Lung microvascular endothelial cell (primary cell): ENCODE measurements around the gene GFAP. TPM values are rescaled to one million over a fixed set of nuclear protein-coding genes. Genes with fewer than 3 reads are reported as not detected.

Source experiments
- DNase-seq, 2 donors: peaks; one replicate each; pipeline versions ENCODE4 v3.0.0 to v3.0.0-alpha.2; 2010; ENCODE audit warnings: low read depth in 2 of 2
- total RNA-seq: library from RNA; depleted of rRNA; stranded (reverse); fragments of >200 nt; gene quantifications from 2 replicates; pipeline ENCODE4 v1.2.1, GENCODE V29; 2014

The GFAP gene
- total RNA-seq, 1 donor from 2014 or later = not detected

DNA sequence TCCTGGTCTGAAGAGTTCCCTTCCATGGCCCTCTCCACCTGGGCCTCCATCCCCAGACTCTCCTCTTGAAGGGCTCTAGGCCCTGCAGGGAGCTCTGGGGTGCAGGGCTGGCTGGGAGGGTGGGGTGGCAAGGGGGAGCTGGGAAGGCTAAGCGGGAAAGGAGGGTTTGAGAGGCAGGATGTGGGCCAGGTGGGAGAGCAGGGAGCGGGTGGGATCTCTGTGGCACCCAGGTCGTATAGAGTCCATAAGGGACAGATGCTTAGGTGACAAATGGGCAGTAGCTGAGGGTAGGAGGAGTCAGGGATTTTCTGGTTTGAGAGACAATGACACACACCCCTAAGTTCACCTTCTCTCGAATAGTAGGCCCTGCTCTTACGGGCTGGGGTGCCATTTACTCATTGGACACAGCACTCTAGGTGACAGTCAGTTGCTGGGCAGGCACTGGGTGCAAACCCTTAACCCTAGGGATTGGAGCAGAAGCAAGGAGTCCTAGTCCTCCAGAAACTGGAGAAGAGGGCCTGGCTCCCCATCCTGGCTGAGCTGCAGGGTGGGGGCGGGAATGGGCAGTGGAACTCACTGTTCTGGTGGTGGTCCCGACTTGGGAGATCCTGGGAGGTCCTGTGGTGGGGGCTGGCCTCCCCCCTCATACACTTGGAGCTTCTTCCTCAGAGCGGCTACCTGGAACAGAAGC lies 16.9 kb upstream of the GFAP start:
- no peak for DNase-seq

DNA sequence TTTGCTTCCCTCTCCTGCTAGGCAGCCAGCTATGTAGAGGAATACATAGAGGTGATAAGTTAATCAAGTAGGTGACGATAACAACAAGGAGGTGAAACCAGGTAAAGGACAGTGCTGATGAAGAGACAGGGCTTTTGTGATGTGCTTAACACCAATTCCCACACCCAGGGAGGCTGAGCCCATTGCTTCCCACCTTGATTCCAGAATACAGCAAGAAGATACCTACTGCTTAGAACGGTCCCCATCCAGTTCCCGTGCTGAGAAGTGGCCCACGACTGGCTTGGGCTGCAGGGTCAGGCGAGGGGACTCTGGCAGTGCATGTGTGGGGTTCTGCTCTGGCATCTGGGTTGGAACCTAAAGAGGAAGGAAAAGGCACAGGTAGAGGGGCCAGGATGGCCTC lies 16.1 kb upstream of the GFAP start:
- DNase-seq = no peak

DNA sequence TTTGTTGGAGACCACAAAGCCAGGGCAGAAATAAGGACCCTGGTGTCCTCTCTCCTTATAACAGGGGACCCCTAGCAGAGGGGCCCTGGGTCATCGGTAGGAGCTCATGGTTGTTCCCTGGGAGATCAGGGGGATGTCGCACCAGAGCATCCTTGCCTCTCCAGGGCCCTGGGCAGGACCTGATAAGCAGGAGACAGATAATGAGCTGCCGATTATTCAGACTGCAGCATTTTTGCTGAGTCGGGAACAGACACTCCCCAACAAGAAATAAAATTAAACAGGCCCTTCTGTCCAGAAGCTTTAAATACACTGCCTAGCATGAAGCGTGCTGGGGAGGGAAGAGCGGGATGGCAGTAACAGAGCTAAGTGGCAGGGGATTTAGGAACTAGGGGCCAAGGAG lies 15.4 kb upstream of the GFAP start:
- DNase-seq = no peak

DNA sequence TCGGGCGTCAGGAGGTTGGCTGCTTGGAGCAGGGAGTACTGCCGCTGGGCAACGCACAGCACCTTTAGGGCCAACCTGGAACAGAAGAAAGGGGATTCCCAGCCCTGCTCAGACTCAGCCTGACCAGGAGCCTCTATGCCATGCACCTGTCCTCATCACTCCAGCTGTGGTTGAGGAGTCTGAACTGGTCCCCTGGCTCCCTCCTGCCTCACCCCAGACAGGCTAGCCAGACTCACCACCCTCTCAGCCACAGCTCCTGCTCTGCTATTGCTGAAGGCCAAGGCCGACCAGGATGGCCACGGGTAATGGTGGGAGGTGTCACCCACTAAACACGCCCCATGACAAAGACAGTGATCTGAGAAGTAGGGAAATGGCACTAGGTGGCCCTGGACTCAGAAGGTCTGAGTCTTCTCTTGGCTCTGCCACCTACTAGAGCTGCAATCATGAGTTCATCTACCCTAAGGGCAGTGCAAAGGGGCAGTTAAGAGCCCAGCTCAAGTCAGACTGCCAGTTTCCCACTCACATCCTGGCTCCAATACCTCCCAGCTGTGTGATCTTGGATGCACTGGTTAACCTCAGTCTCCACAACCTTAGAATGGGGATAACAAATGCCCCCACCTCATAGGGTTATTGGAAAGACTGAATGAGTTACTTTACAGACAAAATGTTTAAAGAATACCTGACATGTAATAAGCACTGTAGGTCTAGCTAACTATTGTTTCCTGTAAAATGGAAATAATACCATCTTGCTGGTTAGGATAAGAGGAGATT lies 13.8 kb upstream of the GFAP start:
- DNase-seq = no peak

DNA sequence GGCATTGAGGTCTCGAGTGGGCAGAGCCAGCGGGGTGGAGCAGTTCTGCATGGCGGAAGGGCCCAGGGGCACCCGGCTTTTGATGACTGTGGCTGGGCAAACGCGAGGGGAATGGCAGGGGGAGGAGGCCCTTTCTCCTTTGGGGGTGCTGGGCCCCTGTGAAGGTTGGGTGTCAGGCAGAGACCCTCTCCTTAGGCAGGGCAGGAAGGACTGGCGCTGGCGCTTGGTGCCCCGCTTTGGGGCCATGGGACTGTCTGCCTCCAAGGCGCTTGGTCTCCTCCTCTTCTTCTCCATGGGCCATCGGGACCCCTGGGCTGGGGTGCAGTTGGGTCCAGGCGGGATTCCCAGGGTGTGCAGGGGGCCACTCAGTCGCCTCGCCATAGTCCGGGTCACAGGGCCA lies 12.8 kb upstream of the GFAP start:
- no peak for DNase-seq

DNA sequence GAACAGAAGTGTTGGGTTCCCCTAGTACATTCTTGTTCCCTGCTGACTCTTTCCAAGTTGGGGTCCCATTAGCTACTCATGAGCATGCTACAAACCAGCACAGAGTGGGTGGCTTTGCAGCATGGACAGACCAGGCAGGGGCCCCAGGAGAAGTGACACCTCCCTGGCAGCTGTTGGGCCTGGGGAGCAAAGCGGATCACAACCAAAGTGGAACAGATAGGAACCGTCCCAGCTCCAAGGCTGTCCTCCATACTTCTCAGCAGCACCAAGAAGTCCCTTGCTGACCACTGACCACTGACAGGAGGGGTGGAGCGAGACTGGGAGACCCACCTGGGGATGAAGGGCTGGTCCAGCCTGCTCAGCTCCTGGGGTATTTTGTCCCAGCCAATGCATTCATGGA lies 12.4 kb upstream of the GFAP start:
- no peak for DNase-seq

DNA sequence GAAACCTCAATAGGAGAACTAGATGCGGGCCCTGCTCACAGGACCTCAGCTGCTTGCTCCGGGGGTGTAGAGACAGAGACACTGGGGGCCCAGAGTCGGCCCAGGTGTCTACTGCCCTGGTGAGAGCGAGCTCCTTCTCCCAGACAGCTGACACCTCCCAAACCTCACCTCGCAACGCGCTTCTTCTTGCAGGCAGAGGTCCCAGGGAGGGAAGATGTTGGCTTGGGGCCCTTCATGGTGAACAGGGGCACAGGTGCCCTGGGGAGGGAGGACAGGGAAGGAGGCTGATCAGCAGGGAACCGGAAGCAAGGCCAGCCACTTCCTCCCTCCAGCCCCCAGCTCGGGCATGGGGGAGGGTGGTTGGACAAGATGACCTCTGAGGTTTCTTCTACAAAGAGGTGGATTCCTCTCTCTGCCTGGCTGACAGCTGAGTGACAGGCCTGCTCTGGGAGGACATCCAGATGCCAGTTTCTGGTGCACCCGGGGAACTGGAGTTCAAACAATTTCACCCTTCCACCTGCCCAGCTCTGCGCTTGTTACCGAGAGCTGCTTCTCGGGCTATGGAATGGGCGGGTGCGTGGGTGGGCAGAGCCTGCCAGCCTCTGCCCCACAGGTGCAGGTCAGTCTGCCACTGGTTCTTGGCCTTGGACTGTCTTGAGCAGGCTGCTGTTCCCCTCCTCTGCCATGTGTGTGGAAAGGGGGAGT lies 11.7 kb upstream of the GFAP start:
- no peak for DNase-seq

DNA sequence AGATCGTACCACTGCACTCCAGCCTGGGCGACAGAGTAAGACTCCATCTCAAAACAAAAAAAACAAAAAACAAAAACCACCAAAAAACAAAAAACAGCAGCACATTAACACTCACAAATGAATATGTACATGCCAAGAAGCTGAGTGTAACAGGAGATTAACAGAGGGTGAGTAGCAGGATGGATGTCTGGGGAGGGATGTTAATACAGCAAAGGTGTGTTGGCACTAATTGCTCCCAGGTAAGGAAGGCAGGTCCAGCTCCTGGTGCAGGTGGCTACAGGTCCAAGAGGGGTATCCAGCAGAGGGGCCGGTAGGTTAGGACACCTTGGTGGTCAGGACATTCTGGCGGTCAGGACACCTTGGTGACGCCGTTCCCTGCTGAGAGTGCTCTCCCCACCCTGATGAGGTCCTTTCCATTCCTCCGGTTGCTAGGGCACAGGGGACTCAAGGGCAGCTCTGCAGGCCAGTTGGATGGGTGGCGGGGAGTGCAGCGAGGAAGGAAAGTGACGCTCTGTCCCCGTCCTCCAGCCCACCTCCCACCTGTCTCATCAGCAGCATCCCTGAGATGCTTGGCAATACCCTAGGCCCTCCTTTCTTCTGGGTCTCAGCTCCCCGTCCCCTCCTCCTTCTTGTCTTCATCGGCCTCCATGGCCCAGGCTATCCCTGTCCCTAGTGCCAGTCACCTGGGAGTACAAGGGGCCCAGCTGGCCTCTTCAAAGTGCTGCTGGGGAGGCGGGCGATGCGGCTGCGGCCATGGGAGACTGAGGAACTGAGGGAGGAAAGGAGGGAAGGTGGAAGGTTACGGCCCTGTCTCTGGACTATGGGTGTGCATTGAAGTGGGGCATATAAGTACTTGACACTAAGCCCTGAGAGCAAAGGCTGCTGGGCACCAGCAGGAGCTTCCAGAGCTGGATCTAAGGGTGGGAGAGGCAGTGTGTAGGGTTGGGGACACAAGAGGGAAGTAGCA lies 10.7 kb upstream of the GFAP start:
- DNase-seq = no peak

DNA sequence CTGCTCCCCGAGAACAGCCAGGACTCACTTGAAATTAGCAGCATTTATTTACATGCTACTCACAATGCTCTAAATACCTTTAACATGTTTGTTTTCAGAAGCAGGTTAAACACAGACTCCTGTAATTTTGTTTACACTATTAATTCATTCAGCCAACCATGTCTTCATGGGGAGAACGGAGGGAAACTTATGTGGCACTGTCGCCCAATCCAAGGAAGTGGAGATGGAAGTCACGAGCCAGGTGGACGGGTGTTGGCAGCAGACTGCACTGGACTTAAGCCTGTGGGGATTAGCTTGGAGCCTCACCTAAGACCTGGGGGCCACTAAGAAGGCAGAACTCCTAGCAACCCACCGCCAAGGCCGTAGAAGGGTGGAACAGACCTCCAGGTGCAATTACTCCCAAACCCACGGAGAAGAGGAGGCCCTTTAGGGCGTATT lies 8.8 kb upstream of the GFAP start:
- DNase-seq = no peak

DNA sequence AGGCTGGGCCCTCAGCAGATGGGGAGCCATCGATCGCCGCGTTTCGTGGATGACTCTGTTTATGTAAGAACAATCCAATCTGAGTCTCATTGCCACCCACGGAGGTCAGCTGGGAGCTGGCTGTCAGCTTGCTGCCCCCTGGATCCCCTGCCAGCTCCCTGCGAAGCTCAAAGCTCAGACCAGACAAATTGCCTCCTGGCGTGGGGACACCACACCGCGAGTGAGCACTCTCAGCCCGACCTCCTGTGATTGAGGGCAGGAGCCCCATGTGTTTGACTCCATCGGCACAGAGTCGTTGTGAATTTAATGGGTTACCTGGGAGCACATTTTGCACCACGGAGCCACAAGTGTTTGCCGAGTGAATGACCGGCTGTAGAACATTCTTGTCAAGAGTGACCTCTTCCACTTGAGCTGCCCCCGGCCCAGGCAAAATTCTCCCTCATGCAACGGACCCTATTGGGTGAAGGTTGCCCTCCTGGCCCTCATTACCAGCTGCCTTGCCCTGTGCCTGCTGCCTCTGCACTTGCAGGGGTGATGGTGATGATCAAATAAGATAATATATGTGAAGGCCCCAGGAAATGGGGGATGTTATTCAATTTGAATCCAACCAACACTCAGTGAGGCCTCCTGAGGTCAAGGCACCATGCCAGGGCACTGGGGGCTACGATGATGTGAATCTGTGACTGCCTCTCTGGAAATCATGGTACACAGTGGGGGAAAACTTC lies 7.6 kb upstream of the GFAP start:
- DNase-seq = no peak

DNA sequence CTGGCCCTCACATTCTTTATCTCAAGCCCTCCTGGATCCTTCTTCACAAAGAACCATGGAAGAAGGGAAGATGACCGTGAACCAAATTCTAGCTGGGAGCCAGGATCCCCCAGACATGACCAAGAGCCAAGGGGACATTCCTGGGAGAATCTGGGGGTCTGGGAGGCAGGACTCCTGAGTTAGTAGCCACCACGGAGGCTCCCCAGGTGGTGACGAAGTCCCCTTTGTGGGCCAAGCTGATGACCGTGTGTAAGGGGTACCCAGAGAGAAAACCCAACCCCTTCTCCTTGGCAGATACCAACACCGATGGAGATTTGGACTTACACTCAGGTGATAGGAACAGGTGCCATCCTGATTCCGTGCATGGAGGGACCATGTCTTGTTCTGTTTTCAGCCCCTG lies 6.8 kb upstream of the GFAP start:
- DNase-seq = no peak

DNA sequence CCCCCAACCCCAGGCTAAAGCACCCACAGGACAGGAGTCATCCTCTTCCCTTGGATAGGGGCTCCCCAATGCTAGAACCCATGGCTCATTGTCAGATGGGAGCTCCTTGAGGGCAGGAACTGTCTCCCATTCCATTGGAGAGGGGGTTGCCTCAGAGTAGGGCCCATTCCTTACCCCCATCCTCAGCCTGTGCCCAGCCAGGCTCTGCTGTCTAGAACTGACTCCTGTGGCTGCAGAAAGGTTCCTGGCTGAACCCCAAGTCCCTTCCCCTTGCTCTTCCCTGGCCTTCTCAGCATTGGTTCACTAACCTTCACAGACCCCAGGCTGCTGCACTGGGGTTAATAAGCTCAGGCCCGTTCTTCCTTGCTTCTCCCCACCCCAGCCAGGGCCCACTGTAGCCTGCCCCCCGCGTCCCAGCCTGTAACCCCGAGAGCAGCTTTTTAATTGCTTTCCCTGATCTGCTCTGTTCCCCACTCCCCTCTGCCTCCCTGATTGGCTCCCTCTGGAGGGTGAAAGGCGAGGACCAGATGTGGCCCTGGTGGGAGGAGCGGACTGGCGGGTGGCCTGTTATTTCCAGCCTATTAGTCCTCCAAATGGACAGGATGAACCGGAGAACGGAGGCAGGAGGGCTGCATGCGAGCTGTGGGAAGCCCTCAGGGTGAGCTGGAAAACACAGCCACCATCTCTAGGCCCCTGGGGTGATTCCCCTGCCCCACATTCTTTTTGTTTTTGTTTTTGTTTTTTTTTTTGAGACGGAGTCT lies 6.0 kb upstream of the GFAP start:
- no peak for DNase-seq

DNA sequence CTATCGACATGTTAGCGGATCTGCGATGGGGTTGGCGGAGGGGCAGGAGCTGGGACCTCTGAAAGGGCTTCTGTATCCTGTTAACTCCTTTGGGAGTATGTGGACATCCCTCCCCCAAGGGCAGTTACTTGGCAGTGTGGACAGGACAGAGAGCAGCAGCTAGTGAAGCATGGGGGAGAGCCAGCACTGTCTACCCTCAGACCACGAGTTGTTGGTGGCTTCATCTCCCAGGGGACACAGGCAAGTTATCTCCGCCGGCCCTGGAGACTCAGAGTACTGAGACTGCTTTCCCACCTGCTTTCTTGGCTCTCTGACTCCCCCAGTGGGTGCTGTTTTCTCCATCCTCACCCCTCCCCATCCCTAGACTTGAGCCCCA lies 5.3 kb upstream of the GFAP start:
- no peak for DNase-seq

DNA sequence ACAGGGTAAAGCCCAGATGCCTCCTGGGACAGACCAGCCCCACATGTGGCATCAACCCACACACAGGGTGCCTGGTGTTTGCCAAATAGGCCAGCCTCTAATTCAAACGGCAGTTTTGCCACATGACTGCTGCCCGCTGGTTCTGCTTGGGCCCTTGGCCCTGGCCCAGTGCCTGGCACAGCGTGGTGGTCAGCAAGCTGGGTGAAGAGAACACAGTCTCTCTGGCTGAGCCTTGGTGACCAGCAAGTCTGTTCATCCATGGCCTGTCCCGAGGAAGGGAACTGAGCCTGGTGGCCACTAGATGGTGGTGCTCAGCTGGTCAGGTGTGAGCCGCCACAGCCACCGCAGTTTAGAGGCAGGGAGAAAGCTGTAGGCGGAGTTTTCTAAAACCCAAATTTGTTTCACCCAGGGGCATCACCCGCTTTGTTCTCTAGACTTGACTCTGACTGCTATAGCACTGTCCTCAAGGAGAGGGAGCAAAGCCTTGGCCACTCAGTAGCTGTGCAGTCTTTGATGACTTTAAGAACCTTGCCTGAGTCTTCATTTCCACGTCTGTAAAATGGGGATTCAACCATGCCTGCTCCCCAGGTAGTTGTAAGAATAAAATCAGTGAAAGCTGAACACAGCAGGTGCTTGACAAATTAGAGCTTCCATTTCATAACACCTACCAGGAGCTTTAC lies 4.7 kb upstream of the GFAP start:
- DNase-seq = peak; percentile 86 to 92

DNA sequence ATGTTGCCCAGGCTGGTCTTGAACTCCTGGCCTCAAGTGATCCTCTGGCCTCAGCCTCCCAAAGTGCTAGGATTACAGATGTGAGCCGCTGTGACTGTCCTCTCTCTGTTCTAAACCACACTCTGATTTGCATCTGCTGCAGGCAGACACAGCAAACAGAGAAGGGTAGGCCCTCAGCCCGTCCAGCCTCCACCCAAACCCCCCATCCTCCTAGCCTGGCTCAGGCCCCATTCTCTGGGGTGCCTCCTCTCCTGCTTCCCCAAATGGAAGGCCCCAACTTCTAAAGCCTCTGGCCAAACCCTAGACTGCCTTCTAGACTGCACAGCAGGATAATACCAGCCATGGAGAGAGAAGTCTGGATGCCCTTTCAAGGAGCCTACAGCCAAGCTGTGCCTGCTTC lies 4.1 kb upstream of the GFAP start:
- DNase-seq = no peak

DNA sequence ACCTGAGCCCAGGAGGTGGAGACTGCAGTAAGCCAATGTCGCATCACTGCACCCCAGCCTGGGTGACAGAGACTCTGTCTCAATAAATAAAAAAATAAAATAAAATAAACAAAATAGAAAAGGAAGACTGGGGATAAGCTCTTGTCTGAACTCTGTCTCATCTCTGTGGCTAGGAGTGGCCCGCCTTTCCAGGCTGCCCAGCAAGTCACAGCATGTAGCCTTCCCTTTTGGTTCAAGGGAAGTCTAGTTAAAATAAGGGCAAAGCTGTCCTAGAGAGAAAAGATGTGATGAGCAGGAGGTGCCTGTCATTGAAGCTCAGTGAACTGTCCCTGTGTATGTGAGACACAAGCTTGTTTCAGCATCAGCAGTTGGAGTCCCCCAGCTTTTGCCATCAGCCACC lies 2.7 kb upstream of the GFAP start:
- no peak for DNase-seq

DNA sequence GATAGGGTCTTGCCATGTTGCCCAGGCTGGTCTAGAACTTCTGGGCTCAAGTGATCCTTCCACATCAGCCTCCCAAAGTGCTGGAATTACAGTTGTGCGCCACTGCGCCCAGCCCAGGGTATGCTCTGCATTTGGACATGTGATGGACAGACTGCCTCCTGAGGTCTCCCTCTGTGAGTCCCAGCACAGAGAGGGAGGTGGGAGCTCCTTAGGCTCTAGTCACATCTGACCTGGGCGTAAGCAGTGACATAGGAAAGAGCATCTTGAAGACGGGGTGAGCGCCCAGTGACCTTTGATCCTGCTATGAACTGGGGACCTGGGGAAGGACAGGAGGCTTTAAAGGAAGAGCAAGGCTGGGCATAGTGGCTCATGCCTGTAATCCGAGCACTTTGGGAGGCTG lies 2.2 kb upstream of the GFAP start:
- DNase-seq = no peak

DNA sequence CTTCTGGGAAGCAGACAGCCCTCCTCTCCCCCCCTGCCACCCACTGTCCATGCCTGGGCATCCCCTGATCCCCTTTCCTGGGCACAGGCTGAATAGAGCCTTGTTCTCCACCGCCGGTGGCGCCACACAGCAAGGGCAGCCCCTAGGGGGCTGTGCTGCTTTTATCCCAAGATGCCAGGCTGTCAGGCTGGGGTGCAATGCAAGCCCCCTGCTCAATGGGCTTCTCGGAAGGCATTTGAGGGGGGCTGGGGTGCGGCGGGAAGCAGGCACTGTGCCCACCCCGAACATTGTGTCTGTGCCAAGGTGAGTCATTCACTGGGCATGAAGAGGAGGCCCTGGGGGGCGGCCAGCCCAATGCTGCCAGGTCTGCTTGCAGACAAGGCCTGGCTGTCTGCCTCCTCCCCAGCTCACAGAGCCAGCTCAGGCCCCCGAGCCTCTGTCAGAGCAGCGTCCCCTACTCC lies 1.5 kb upstream of the GFAP start:
- DNase-seq = peak in 1 of 2 donors; percentile 38
